GM21381 (cell line): ENCODE data around the gene DPYSL5.

ENCODE experiments used
- ATAC-seq: cut with Tn5 transposase; IDR thresholded peaks from one replicate; pipeline ENCODE4 v1.9.1; 2021; ENCODE audit warnings: mild to moderate bottlenecking, moderate library complexity; ENCODE audit not compliant: unreplicated experiment

Gene DPYSL5

DNA sequence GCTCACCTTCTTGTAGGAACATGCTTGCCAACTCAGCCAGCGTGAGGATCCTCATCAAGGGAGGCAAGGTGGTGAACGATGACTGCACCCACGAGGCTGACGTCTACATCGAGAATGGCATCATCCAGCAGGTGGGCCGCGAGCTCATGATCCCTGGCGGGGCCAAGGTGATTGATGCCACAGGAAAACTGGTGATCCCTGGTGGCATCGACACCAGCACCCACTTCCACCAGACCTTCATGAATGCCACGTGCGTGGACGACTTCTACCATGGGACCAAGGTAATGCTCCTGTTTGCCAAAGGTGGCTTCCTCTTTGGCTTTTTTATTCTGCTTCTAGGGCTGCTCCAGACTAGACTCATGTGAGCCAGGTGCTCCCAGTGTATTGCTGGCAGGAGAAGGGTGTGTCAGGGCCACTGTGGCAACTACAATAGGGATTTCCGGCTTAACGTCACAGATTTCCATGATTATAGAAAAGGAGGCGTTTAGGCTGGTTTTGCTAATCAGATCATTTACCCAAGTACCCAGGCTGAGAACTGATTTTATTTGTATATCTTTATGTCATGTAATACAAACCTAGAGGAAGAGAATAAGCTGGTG, 50.6 kb downstream of the DPYSL5 start:
- ATAC-seq: no peak

GRCh38 chr2:26899500-26900164, 51.7 kb downstream of the DPYSL5 start:
- ATAC-seq: no peak

DNA sequence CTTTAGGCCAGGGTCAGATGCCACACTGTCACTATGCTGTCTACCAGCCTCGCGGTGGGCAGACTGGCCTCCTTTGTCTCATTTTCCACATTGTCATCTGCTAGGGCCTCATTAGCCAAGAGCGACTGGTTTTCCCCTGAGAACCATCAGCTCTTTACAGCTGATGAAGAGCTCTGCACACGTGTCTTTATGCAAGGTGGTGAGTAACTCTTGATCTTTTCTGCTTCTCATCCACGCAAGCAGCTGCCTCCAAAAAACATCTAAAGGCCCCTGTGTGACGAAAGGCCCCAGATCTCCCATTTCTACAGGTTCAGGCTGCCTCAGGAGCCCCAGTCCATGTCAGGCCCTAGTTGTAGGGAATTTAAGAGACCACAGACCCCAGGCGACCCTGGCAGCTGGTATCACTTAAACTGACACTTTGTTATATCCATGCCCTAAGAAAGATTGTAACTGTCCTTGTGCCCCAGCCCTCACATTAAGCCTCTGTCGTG, 52.9 kb downstream of the DPYSL5 start:
- ATAC-seq: no peak

DNA sequence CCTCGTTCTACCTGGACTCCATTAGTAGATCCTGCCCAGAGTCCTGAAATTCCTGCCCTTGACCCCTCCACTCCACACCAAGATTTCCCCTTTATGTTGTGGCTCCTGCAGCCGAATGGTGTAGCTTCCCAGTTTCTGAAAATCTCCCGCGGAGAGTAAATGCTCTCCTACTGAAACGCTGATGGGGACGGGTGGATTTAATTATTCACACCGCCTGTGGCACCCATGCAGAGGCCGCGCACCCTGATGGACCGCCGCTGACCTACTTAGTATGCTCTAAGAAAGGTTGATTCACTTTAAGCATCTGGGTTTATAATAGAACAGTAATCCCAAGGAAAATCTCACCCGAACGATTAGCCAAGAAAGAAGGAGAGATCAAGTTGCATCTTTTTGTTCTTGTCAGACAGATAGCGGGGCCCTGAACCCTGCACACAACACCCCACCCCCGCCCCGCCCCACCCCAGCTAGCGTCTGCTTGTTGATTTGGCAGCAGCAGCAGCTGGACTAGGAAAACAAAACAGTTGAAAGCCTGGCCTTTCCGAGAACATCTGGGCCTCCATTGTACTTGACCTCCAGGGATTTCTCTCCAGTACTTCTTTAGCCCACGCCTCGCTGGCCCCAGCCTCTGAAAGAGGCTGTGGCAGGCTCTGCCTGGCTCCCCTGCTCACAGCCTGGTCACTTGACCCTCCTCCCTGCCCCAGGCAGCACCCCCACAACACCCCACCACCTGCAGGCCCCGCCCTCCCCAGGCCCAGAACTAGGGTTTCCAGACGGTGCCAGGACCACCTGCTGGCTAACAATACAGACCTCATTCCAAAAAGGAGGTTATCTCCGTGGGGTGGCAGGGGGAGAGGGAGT, 53.6 kb downstream of the DPYSL5 start:
- no peak for ATAC-seq

DNA sequence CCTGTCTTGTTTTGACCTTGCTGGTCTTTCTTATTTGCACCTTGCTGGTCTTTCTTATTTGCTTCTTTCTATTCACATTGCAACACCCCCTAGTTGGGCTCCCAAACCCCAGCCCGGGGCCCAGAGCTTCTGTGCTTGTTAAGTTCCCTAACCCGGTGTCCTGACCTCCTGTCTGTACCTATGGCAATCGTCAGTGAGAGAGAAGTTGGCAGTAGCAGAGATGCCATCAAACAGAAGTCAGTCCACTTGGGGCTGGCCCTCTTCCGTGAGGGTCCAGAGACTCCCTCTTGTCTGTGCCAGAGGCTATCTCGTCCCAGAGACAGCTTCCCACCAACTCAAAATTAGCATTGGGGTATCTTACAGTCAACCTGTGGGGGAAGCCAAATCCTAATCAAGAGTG, 55.7 kb downstream of the DPYSL5 start:
- no peak for ATAC-seq

DNA sequence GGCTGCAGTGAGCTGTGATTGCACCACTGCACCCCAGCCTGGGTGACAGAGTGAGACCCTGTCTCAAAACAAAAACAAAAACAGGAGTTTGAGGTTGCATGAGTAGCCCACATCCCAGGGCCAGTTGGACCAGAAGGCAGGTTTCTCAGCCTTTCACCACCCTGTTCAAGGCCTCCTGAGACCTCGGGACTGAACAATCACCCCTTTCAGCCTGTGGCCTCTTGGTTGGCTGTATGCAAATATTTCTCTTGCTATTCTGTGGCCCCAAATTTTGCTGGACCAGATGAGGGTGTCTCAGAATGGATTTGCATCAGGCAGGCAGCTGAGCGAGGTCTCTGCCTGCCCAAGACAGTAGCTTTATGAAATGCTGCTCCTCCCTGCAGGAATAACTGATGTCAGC, 56.9 kb downstream of the DPYSL5 start:
- no peak for ATAC-seq

- ATAC-seq: no peak
Observed at GRCh38 chr2:26905341-26906198, 57.6 kb downstream of the DPYSL5 start.

DNA sequence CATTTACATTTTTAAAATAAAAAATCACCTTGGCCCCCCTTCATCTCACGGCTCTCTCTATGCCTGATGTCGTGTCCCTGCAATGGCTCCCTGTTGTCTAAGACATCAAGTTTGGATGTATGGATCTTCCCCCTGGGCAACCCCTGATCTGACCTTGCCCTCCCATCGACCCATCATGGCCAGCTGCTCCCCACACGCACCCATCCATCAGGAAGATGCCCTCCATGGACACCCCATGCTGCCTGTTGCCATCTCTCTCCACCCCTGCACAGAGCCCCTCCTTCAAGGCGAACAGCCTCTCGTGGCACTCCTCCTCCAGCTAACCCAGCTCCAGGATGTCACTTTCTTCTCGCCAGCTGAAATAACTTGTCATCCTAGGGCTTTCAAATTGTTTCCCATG, 59.5 kb downstream of the DPYSL5 start:
- no peak for ATAC-seq

- no peak for ATAC-seq
Observed at GRCh38 chr2:26910176-26910575, 62.2 kb downstream of the DPYSL5 start.

GRCh38 chr2:26911911-26912861, 64.3 kb downstream of the DPYSL5 start:
- no peak for ATAC-seq

GRCh38 chr2:26913606-26913998, 65.7 kb downstream of the DPYSL5 start:
- no peak for ATAC-seq

DNA sequence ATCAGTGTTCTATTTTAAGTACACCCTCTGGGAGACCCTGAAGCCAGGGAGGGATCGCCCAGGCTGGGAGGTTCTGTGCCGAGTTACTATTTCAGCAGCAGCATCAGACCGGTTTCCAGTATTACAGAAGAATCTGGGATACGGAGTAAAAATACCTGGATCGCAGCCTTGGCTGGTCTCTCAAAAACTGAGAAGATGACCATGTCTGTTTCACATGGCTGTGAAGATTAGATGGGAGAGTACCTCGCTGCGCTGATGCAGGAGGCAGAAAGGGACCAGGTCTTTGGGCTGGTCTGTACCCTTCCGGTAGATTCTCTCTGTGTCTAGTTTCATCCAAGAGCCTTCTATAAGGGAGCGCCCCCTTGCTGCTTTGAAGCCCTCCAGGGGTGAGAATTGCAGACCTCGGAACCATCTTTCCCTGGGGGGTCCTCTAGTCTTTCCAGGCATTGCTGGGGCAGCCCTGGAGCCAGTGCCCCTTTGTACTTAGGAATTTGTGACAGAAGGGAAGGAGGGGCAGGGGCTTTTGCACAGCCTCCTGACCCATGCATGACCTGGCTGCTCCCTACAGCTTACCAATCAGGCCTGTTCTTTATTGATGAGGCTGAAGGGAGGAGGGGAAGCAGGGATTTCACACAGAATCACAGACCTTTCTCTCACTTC, 66.2 kb downstream of the DPYSL5 start:
- ATAC-seq: no peak

DNA sequence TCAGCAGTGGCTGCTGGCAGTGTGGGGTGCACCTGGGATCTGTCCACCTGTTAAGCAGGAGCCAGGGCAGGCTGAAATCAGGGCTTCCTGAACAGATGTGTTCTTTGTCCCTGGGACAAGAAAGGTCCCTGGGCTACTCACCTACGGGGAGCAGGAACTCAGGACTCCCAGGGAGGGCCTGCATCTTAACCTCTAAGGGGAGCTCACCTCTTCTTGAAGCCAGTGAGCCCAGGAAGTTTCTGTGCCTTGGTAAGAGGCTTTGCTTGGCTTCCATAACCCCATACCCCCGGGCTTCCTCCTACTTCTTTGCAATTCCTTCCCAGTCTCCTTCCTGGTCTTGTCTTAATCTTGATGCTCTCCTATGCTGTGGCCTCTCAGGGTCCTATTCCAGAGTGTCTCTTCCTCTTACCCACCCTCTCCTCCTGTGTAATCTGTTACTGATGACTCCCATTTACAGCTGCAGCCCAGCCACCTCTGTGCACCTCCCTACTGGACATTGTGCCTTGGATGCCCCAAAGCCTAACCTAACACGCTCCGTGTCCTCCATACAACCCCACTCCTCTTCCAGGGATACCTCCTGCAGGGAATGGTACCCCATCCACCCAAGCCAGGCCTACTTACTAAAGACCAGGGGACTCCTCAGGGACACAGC, 66.9 kb downstream of the DPYSL5 start:
- ATAC-seq: no peak

DNA sequence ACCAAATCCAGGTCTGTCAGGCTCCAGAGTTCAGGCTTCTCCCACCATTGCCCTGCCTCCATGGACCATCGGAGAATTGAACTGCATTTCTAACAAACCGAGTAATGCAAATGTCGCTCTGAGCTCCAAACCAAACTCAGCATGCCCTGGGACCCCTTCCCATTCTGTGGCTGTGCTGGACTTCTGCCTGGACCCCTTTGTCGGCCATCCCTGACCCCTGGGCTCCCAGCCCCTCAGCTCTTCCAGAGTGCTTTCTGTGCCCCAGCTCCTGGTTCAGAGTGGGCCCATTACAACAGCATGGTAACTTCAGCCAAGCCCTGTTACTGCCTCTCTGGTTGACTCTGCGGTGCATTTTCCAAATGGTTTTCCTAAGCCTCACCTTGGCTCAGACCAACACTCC, 67.4 kb downstream of the DPYSL5 start:
- ATAC-seq: no peak

DNA sequence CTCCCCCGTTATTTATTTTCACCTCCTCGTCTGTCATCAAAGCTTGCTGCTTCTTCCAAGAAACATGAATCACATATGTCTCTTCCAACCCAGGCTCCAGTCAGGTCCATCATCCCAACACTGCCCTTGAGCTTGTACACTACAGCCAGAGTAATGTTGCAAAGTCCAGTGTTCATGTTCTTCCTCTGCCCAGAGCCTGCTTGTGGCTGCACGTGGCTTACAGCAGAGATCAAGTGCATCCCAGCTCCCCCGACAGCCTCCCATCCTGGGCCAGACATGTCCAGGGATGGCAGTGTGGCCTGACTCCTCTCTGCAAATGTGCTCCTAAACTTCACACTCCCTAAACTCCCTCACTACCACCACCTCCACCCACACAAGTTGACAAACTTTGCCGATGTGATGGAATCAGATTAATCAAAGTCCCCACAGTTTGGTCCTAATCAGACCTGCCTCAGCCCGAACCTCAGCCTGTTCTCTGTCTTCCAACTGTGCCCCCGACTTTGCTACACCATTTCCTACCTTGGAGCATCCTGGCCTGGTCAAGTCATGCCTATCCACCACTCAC, 68.3 kb downstream of the DPYSL5 start:
- ATAC-seq: no peak

DNA sequence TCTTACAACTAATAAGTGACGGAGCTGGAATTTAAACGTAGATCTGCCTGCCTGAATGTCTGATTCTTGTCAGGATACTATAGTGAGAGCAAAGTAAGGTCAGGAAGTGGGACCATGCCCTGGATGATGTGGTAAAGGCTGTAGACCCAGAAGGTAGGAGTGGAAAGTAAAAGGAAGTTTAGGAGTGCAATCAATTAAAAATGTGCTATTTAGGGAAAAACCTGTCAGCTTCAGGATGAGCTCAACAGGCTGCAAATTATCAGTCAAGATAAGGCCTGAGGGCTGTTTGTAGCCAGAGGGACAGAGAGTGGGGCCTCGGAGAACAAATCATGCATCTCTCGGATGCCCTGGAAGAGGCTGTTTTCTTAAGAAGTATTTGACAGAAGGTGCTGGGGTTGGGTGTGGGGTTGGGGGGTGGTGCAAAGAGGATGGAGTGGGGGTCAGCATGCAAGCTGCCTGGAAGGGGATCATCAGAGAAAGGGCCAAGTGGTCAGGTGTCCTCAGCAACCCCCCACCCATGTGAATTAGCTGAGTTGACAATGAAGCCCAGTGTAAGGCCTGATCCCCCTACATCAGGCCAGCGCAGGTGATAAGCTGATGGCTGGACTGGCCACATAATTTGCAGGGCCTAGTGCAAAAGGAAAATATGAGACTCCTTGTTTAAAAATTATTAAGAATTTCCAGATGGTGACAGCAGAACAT, 69.4 kb downstream of the DPYSL5 start:
- no peak for ATAC-seq

- ATAC-seq: no peak
Observed at GRCh38 chr2:26921323-26921722, 73.4 kb downstream of the DPYSL5 start.
